ENCODE results near the gene DNASE1L1. TPM values are rescaled to one million over a fixed set of nuclear protein-coding genes. Genes with fewer than 3 reads are reported as not detected.

DNASE1L1 gene
- polyA plus RNA-seq, 3 donors: 26.2 to 64.5 (median 27.2) TPM

- H2AFZ ChIP-seq (ENCODE audit: insufficient read depth, low read depth, low read length, poor library complexity, severe bottlenecking): no peak overlapping the region
- Mint-ChIP-seq H3K27me3 (ENCODE audit: low read depth in 3 of 3) (peaks cover 0 to 7% (median 0%) of the 10 kb centered on the region in 3 donors), H3K36me3 (peaks cover 32 to 66% of the 10 kb centered on the region in 2 donors), H3K4me1 (peaks cover 8% of the 10 kb centered on the region), H3K9me3 (peaks cover 0 to 12% (median 2%) of the 10 kb centered on the region in 7 donors), H3K4me3 (no peak overlapping the region), H3K27ac (peak overlapping the region in 6 of 7 donors; percentile 66 to 89 (median 80))
- H3K27me3 ChIP-seq (ENCODE audit: control insufficient read depth in 2 of 2, insufficient read depth in 2 of 2, low read length in 2 of 2): no peaks in the 10 kb centered on the region
- H3K79me2 ChIP-seq (ENCODE audit: insufficient read depth, low read length): peaks cover 87% of the 10 kb centered on the region
- peak overlapping the region; percentile 95 to 100 for H3K27ac ChIP-seq (ENCODE audit: low read depth in 1 of 2, low read length in 2 of 2)
- H4K20me1 ChIP-seq (ENCODE audit: insufficient read depth, low read length): peaks cover 81% of the 10 kb centered on the region
- H3K4me3 ChIP-seq (replicated peaks in 1 of 3; ENCODE audit: low read depth in 2 of 3, low read length in 3 of 3): no peak overlapping the region
- H3K4me2 ChIP-seq (replicated peaks; ENCODE audit: extremely low read depth, low read length, poor library complexity, severe bottlenecking): no peak overlapping the region
- H3K36me3 ChIP-seq (replicated peaks in 1 of 2; ENCODE audit: control insufficient read depth in 1 of 2, insufficient read depth in 2 of 2, low read length in 2 of 2): peaks cover 60 to 63% of the 10 kb centered on the region in 2 donors
- 52% methylated on average over 4 of the region's 11 CpGs for WGBS (ENCODE audit: insufficient coverage)
- TF ChIP-seq CTCF (IDR thresholded peaks at IDR 0.05): no peak
- no peaks in the 10 kb centered on the region for H3K9me3 ChIP-seq (replicated peaks in 1 of 2; ENCODE audit: control insufficient read depth in 1 of 2, insufficient read depth in 1 of 2, low read length in 2 of 2)
- peaks cover 21 to 33% of the 10 kb centered on the region in 2 donors for H3K4me1 ChIP-seq (ENCODE audit: control insufficient read depth in 1 of 2, insufficient read depth in 2 of 2, low read length in 2 of 2)
- DNase-seq: no peak
- H3K9ac ChIP-seq (ENCODE audit: insufficient read depth, low read length, poor library complexity, severe bottlenecking): no peak overlapping the region
- intact Hi-C loops (cut with micrococcal nuclease): no loop called here
Observed at GRCh38 chrX:154366666-154367055, 42.4 kb downstream of the DNASE1L1 start.

GRCh38 chrX:154365997-154366665 lies 42.9 kb downstream of the DNASE1L1 start:
- H3K36me3 ChIP-seq (replicated peaks in 1 of 2; ENCODE audit: control insufficient read depth in 1 of 2, insufficient read depth in 2 of 2, low read length in 2 of 2): peaks cover 66 to 69% of the 10 kb centered on the region in 2 donors
- H3K9me3 Mint-ChIP-seq: peaks cover 0 to 12% (median 2%) of the 10 kb centered on the region in 7 donors
- H3K27ac ChIP-seq (ENCODE audit: low read depth in 1 of 2, low read length in 2 of 2): peak overlapping the region; percentile 95 to 100
- no peak overlapping the region for H3K4me3 ChIP-seq (replicated peaks in 1 of 3; ENCODE audit: low read depth in 2 of 3, low read length in 3 of 3)
- intact Hi-C loops (cut with micrococcal nuclease): no loop called here
- H3K4me1 Mint-ChIP-seq: peaks cover 8% of the 10 kb centered on the region
- peaks cover 36 to 72% of the 10 kb centered on the region in 2 donors for H3K36me3 Mint-ChIP-seq
- peaks cover 21 to 32% of the 10 kb centered on the region in 2 donors for H3K4me1 ChIP-seq (ENCODE audit: control insufficient read depth in 1 of 2, insufficient read depth in 2 of 2, low read length in 2 of 2)
- H3K4me3 Mint-ChIP-seq: no peak overlapping the region
- no peaks in the 10 kb centered on the region for H3K9me3 ChIP-seq (replicated peaks in 1 of 2; ENCODE audit: control insufficient read depth in 1 of 2, insufficient read depth in 1 of 2, low read length in 2 of 2)
- H4K20me1 ChIP-seq (ENCODE audit: insufficient read depth, low read length): peaks cover 86% of the 10 kb centered on the region
- DNase-seq: no peak
- H3K27me3 ChIP-seq (ENCODE audit: control insufficient read depth in 2 of 2, insufficient read depth in 2 of 2, low read length in 2 of 2): no peaks in the 10 kb centered on the region
- peak overlapping the region in 6 of 7 donors; percentile 42 to 89 (median 70) for H3K27ac Mint-ChIP-seq
- H3K27me3 Mint-ChIP-seq (ENCODE audit: low read depth in 3 of 3): peaks cover 0 to 7% (median 0%) of the 10 kb centered on the region in 3 donors
- no peak overlapping the region for H3K4me2 ChIP-seq (replicated peaks; ENCODE audit: extremely low read depth, low read length, poor library complexity, severe bottlenecking)
- H3K79me2 ChIP-seq (ENCODE audit: insufficient read depth, low read length): peaks cover 89% of the 10 kb centered on the region
- WGBS (ENCODE audit: insufficient coverage): 96% methylated on average over 17 of the region's 32 CpGs
- no peak overlapping the region for H3K9ac ChIP-seq (ENCODE audit: insufficient read depth, low read length, poor library complexity, severe bottlenecking)
- H2AFZ ChIP-seq (ENCODE audit: insufficient read depth, low read depth, low read length, poor library complexity, severe bottlenecking): no peak overlapping the region
- no peak for TF ChIP-seq CTCF (IDR thresholded peaks at IDR 0.05)
